GM10847 (cell line): ENCODE results near the gene SGSM1.

Source experiments
- POLR2A ChIP-seq: IDR thresholded peaks from 2 replicates; pipeline ENCODE4 v1.6.1; 2011; ENCODE audit not compliant: insufficient read length; ENCODE audit errors: extremely low read depth

Gene SGSM1

DNA sequence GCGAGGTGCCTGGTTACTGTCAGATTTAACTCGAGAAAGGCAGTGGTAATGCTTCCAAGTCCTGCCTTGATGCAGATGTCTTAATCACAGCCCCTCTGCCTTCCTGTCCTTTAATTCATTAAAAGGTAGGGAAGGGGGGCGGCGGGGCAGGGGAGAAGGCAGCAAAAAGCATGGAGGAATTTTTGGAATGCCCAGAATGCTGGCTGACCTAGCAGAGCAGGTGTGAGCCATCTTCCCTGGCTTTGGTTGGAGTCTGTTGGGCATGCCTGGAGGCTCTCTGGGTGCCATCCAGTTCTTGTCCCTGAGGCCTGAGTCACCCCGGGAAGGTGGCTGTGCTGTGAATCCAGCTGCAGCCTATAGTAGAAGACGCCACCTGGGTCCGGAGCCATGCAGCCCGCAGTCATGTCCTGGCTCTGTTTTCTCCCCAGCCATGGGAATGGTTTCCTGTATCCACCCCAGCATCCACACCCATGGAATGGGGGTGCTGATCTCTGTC lies 162.1 kb downstream of the SGSM1 start:
- TF ChIP-seq POLR2A: no peak

- no peak for TF ChIP-seq POLR2A
Observed at GRCh38 chr22:24969560-24970301, 163.7 kb downstream of the SGSM1 start.

DNA sequence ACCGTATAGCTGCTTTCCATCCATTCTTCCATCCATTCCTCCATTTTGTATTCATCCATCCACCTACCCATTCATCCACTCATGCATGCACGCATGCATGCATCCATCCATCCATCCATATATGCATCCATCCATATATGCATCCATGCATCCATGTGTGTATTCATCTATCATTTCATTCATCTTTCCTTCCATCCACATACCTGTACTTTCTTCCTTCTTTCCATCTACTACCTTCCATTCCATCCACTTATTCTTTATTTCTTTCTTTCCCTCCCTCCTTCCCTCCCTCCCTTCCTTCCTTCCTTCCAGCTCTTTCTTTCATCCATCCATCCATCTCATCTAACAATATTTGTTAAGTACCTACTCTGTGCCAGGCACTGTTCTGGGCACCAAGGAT lies 166.4 kb downstream of the SGSM1 start:
- no peak for TF ChIP-seq POLR2A

- TF ChIP-seq POLR2A: no peak
Observed at GRCh38 chr22:24973872-24974271, 167.9 kb downstream of the SGSM1 start.

- TF ChIP-seq POLR2A: no peak
Observed at GRCh38 chr22:24975125-24975640, 169.2 kb downstream of the SGSM1 start.

GRCh38 chr22:24975813-24976341 lies 169.9 kb downstream of the SGSM1 start:
- TF ChIP-seq POLR2A: no peak

- no peak for TF ChIP-seq POLR2A
Observed at GRCh38 chr22:24976442-24977218, 170.6 kb downstream of the SGSM1 start.
